Lower lobe of right lung (tissue), 2 donors: ENCODE results near the gene ANGEL1. TPM values are rescaled to one million over a fixed set of nuclear protein-coding genes. Genes with fewer than 3 reads are reported as not detected.

ENCODE experiments used
- ATAC-seq, 2 donors: fragments of 200-7000 bp; cut with Tn5 transposase; one replicate each; pipeline ENCODE4 v1.9.1; 2020 to 2022; ENCODE audit warnings: mild to moderate bottlenecking in 2 of 2, moderate library complexity in 2 of 2
- DNase-seq: peaks from one replicate; pipeline ENCODE4 v3.0.0-alpha.2; 2020
- H3K27ac ChIP-seq: fragments of 200-600 bp; one replicate; pipeline ENCODE4 v1.8.0; 2022
- H3K27me3 ChIP-seq: fragments of 200-600 bp; one replicate; pipeline ENCODE4 v1.8.0; 2022; ENCODE audit warnings: low read depth
- H3K36me3 ChIP-seq: fragments of 200-600 bp; one replicate; pipeline ENCODE4 v1.8.0; 2022; ENCODE audit warnings: mild to moderate bottlenecking
- H3K4me1 ChIP-seq: fragments of 200-600 bp; one replicate; pipeline ENCODE4 v1.8.0; 2022
- H3K4me3 ChIP-seq: fragments of 200-600 bp; one replicate; pipeline ENCODE4 v1.8.0; 2022; ENCODE audit warnings: mild to moderate bottlenecking
- H3K9me3 ChIP-seq: fragments of 200-600 bp; one replicate; pipeline ENCODE4 v1.8.0; 2022
- intact Hi-C: fragments of 100-400 bp; cut with DNase I; formaldehyde crosslinking; loops from one replicate; pipeline ENCODE4 v1.11.0; 2022
- total RNA-seq: library from RNA; stranded (reverse); fragmentation: NEBNext Ultra II Directional; extraction: Animal tissue kit (Norgen Biotek cat#: 25700); gene quantifications from one replicate; pipeline ENCODE4 v1.2.1, GENCODE V29; 2021
- TF ChIP-seq, protein P1 (sequence below): fragments of 200-600 bp; IDR thresholded peaks from one replicate; pipeline ENCODE4 v1.8.0; 2022; ENCODE audit warnings: antibody characterized with exemption, mild to moderate bottlenecking
- donor health status: DM: no; HTN: yes; CAD: no; lungs with severe emphysema.

Gene ANGEL1
- total RNA-seq, 1 donor from 2014 or later: 28.9 TPM

- TF ChIP-seq, protein P1, sequence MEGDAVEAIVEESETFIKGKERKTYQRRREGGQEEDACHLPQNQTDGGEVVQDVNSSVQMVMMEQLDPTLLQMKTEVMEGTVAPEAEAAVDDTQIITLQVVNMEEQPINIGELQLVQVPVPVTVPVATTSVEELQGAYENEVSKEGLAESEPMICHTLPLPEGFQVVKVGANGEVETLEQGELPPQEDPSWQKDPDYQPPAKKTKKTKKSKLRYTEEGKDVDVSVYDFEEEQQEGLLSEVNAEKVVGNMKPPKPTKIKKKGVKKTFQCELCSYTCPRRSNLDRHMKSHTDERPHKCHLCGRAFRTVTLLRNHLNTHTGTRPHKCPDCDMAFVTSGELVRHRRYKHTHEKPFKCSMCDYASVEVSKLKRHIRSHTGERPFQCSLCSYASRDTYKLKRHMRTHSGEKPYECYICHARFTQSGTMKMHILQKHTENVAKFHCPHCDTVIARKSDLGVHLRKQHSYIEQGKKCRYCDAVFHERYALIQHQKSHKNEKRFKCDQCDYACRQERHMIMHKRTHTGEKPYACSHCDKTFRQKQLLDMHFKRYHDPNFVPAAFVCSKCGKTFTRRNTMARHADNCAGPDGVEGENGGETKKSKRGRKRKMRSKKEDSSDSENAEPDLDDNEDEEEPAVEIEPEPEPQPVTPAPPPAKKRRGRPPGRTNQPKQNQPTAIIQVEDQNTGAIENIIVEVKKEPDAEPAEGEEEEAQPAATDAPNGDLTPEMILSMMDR: no peak
- no peak overlapping the region for H3K27ac ChIP-seq
- intact Hi-C loops: no loop called here
- H3K27me3 ChIP-seq: no peaks in the 10 kb centered on the region
- ATAC-seq (no peak), DNase-seq (no peak)
- H3K36me3 ChIP-seq: peaks cover 49% of the 10 kb centered on the region
- peaks cover 25% of the 10 kb centered on the region for H3K4me1 ChIP-seq
- H3K4me3 ChIP-seq: no peak overlapping the region
- no peaks in the 10 kb centered on the region for H3K9me3 ChIP-seq
These were observed 3.7 kb downstream of the ANGEL1 start for GRCh38 chr14:76808990-76809389.

DNA sequence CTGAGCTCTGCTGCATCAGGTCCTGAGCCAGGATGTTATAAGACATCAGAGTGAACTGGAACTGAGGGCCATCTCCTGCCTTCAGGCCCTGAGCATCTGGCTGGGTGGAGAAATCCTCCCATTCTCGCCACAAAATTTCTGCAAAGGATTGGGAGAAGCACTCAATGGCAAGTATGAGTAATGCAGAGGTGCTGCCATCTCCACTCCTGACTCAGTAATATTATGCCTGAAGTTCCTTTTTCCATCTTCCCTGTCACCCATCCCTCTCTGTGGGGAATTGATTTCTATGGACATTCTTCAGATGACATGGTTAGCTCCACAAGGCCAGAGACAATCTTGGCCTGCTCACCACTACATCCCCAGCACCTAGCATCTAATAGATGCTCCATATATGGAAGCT lies 4.7 kb downstream of the ANGEL1 start:
- DNase-seq: no peak
- Histone ChIP-seq H3K27ac (no peak overlapping the region), H3K36me3 (peaks cover 58% of the 10 kb centered on the region), H3K4me1 (peaks cover 22% of the 10 kb centered on the region), H3K9me3 (no peaks in the 10 kb centered on the region), H3K4me3 (no peak overlapping the region), H3K27me3 (no peaks in the 10 kb centered on the region)
- intact Hi-C loops: no loop called here
- TF ChIP-seq, protein P1: no peak
- ATAC-seq: no peak

DNA sequence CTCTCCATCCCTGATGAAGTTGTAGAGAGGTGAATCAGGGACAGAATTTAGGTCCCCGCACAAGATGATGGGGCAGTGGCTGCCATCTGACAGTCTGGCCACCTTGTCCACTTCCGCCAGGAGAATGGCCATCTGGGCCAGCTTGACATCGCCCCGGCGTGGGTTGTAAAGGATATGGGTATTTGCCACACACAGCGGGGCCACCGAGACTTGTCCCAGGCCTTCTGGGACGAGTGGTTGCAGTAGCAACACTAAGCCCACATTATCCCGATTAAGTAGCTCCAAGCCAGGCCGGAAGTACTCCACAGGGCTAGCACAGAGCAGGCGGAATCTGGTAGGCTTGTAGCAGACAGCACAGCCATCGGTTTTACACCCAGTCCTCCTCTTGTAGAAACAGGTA lies 6.2 kb downstream of the ANGEL1 start:
- H3K36me3 ChIP-seq: peaks cover 74% of the 10 kb centered on the region
- no peak for DNase-seq
- ATAC-seq: no peak
- H3K4me3 ChIP-seq: no peak overlapping the region
- no peaks in the 10 kb centered on the region for H3K9me3 ChIP-seq
- intact Hi-C loops: no loop called here
- no peak overlapping the region for H3K27ac ChIP-seq
- TF ChIP-seq, protein P1: no peak
- H3K4me1 ChIP-seq: peaks cover 16% of the 10 kb centered on the region
- no peaks in the 10 kb centered on the region for H3K27me3 ChIP-seq

- Histone ChIP-seq H3K27ac (no peak overlapping the region), H3K4me1 (no peaks in the 10 kb centered on the region), H3K9me3 (no peaks in the 10 kb centered on the region), H3K36me3 (peaks cover 73% of the 10 kb centered on the region), H3K4me3 (no peak overlapping the region), H3K27me3 (no peaks in the 10 kb centered on the region)
- TF ChIP-seq, protein P1: no peak
- DNase-seq: no peak
- no peak for ATAC-seq
- intact Hi-C loops: no loop called here
These were observed 18.7 kb downstream of the ANGEL1 start for GRCh38 chr14:76793956-76794355.

- DNase-seq: no peak
- intact Hi-C loops: no loop called here
- H3K9me3 ChIP-seq: no peaks in the 10 kb centered on the region
- TF ChIP-seq, protein P1: no peak
- H3K27me3 ChIP-seq: no peaks in the 10 kb centered on the region
- H3K4me1 ChIP-seq: no peaks in the 10 kb centered on the region
- peaks cover 73% of the 10 kb centered on the region for H3K36me3 ChIP-seq
- H3K4me3 ChIP-seq: no peak overlapping the region
- H3K27ac ChIP-seq: no peak overlapping the region
- no peak for ATAC-seq
These were observed 19.4 kb downstream of the ANGEL1 start for GRCh38 chr14:76793324-76793723.

GRCh38 chr14:76792422-76792821 lies 20.3 kb downstream of the ANGEL1 start:
- no peaks in the 10 kb centered on the region for H3K27me3 ChIP-seq
- H3K9me3 ChIP-seq: no peaks in the 10 kb centered on the region
- ATAC-seq (no peak), DNase-seq (no peak)
- H3K4me1 ChIP-seq: no peaks in the 10 kb centered on the region
- H3K4me3 ChIP-seq: no peak overlapping the region
- H3K27ac ChIP-seq: no peak overlapping the region
- intact Hi-C loops: no loop called here
- H3K36me3 ChIP-seq: peaks cover 73% of the 10 kb centered on the region
- TF ChIP-seq, protein P1: no peak
